A549 (cell line): ENCODE results near the gene SHTN1. TPM values are rescaled to one million over a fixed set of nuclear protein-coding genes. Genes with fewer than 3 reads are reported as not detected.
A peak's percentile ranks its signal among the peaks of the same experiment; 100 is the strongest.

Experiments used
- ATAC-seq, 2 experiments: fragments of 200-7000 bp in 1 of 2; fragments of >200 bp in 1 of 2; cut with Nextera tagmentation in 1 of 2; cut with Tn5 transposase in 1 of 2; 3 replicates each; pipeline versions ENCODE4 v1.8.0 to v1.9.1; 2018 to 2020; ENCODE audit warnings: mild to moderate bottlenecking in 1 of 2, moderate library complexity in 1 of 2
- CTCF ChIA-PET: fragments of 300-600 bp; sonication (Branson Sonifier 250); formaldehyde crosslinking; extraction: SDS; loops from one replicate; lab custom pipeline; 2021; ENCODE audit warnings: antibody characterized with exemption, inconsistent platforms; lab: Yijun Ruan, JAX
- POLR2A ChIA-PET: fragments of 350-600 bp; formaldehyde crosslinking; extraction: SDS; loops from one replicate; lab custom pipeline; 2021; ENCODE audit warnings: antibody characterized with exemption, inconsistent platforms; lab: Yijun Ruan, JAX
- DNase-seq, 2 experiments: peaks; one replicate each; pipeline versions ENCODE4 v3.0.0 to v3.0.0-alpha.2; 2011 to 2016; ENCODE audit warnings: low read depth in 1 of 2, low spot score in 1 of 2
- FAIRE-seq: peaks from 2 replicates; lab custom pipeline; 2011; peaks lifted over from hg19 to GRCh38; lab: Jason Lieb, UNC
- H3K27ac ChIP-seq, 2 experiments: fragments of >200 bp; sonication (Bioruptor Twin); formaldehyde crosslinking; 3 replicates each; pipeline ENCODE4 v1.5.1; 2016 to 2017
- H3K4me1 ChIP-seq: fragments of >200 bp; sonication (Bioruptor Twin); formaldehyde crosslinking; 3 replicates; pipeline ENCODE4 v1.6.1; 2016
- H3K4me2 ChIP-seq: fragments of >200 bp; sonication (Bioruptor Twin); formaldehyde crosslinking; 3 replicates; pipeline ENCODE4 v1.6.1; 2016
- H3K4me3 ChIP-seq: fragments of >200 bp; sonication (Bioruptor Twin); formaldehyde crosslinking; 3 replicates; pipeline ENCODE4 v1.5.1; 2016
- H3K9me3 ChIP-seq: fragments of >200 bp; sonication (Bioruptor Twin); formaldehyde crosslinking; 3 replicates; pipeline ENCODE4 v1.6.1; 2016
- BHLHE40 ChIP-seq: IDR thresholded peaks from 2 replicates; pipeline ENCODE4 v1.6.1; 2012; ENCODE audit warnings: low read depth, low read length, inconsistent platforms
- CEBPB ChIP-seq, 2 experiments: fragments of >200 bp in 1 of 2; sonication (Bioruptor Twin) in 1 of 2; formaldehyde crosslinking in 1 of 2; IDR thresholded peaks; 2 replicates each; pipeline ENCODE4 v1.6.1; 2012 to 2016
- CHD2 ChIP-seq: fragments of 150-350 bp; IDR thresholded peaks from 2 replicates; pipeline ENCODE4 v1.6.1; 2014; ENCODE audit warnings: low read length; ENCODE audit not compliant: partially characterized antibody
- CHD4 ChIP-seq: fragments of 200-600 bp; sonication (generic); IDR thresholded peaks from 2 replicates; pipeline ENCODE4 v1.6.1; 2016; ENCODE audit warnings: antibody characterized with exemption, mild to moderate bottlenecking, borderline replicate concordance
- EP300 ChIP-seq, 2 experiments: fragments of >200 bp; sonication (Bioruptor Twin); formaldehyde crosslinking; IDR thresholded peaks; 2 replicates in 1 of 2; 3 replicates in 1 of 2; pipeline ENCODE4 v1.6.1; 2016 to 2017
- FOSL2 ChIP-seq, 2 experiments: fragments of 450-650 bp in 1 of 2; fragments of >200 bp in 1 of 2; sonication (Bioruptor Twin) in 1 of 2; formaldehyde crosslinking; IDR thresholded peaks; 2 replicates each; pipeline versions ENCODE4 v1.5.0 to v1.6.1; 2016 to 2020; ENCODE audit warnings: mild to moderate bottlenecking in 1 of 2, moderate library complexity in 1 of 2
- GATA3 ChIP-seq: IDR thresholded peaks from 2 replicates; pipeline ENCODE4 v1.6.1; 2012; ENCODE audit warnings: borderline replicate concordance
- JUN ChIP-seq, 2 experiments: fragments of >200 bp; sonication (Bioruptor Twin); formaldehyde crosslinking; IDR thresholded peaks; 2 replicates in 1 of 2; 3 replicates in 1 of 2; pipeline ENCODE4 v1.6.1; 2016 to 2017
- JUNB ChIP-seq: fragments of >200 bp; sonication (Bioruptor Twin); formaldehyde crosslinking; IDR thresholded peaks from 2 replicates; pipeline ENCODE4 v1.6.1; 2016
- MAZ ChIP-seq: fragments of 150-350 bp; IDR thresholded peaks from 2 replicates; pipeline ENCODE4 v1.6.1; 2014; ENCODE audit warnings: antibody characterized with exemption, low read depth, low read length, borderline replicate concordance
- POLR2A ChIP-seq: IDR thresholded peaks from 2 replicates; pipeline ENCODE4 v1.6.1; 2012; ENCODE audit warnings: mild to moderate bottlenecking, low read length
- RAD21 ChIP-seq, 2 experiments: fragments of >200 bp in 1 of 2; sonication (Bioruptor Twin) in 1 of 2; formaldehyde crosslinking in 1 of 2; IDR thresholded peaks in 1 of 2; conservative IDR thresholded peaks in 1 of 2; 2 replicates in 1 of 2; 3 replicates in 1 of 2; pipeline ENCODE4 v1.6.1; 2012 to 2018; ENCODE audit warnings: inconsistent platforms in 1 of 2
- RNF2 ChIP-seq: fragments of 200-600 bp; sonication (generic); IDR thresholded peaks from 2 replicates; pipeline ENCODE4 v1.6.1; 2016; ENCODE audit warnings: low read depth, mild to moderate bottlenecking, antibody characterized with exemption, moderate library complexity, borderline replicate concordance
- TFCP2L1 ChIP-seq: fragments of 250-450 bp; sonication (Bioruptor Pico); IDR thresholded peaks from 2 replicates; pipeline ENCODE4 v1.5.0; 2021; ENCODE audit warnings: mild to moderate bottlenecking
- TP53 ChIP-seq: fragments of 250-450 bp; sonication (Bioruptor Pico); IDR thresholded peaks from 2 replicates; pipeline ENCODE4 v1.5.0; 2021; ENCODE audit warnings: mild to moderate bottlenecking, moderate library complexity
- ZC3H11A ChIP-seq: fragments of 450-650 bp; IDR thresholded peaks from 2 replicates; pipeline ENCODE4 v1.6.1; 2014; ENCODE audit warnings: antibody characterized with exemption, mild to moderate bottlenecking
- ZNF302 ChIP-seq: fragments of 250-450 bp; sonication (Bioruptor Pico); IDR thresholded peaks from 2 replicates; pipeline ENCODE4 v1.9.0; 2021; ENCODE audit warnings: inconsistent platforms, mild to moderate bottlenecking, moderate library complexity
- WGBS: methylation state at CpG from one replicate; pipeline ENCODE4 v1.1.6; 2017; ENCODE audit errors: missing lambda C conversion rate; 5-methylcytosine and 5-hydroxymethylcytosine counted together
- polyA plus RNA-seq, 4 experiments: library from polyadenylated mRNA; depleted of rRNA in 3 of 4; stranded (reverse); fragments of >200 nt; fragmentation: RNase III in 1 of 4; extraction: RNeasy Plus Mini Kit Qiagen cat#74134 plus additional on column Dnase treatment in 1 of 4; gene quantifications; 2 replicates in 3 of 4; 3 replicates in 1 of 4; pipeline ENCODE4 v1.2.3, GENCODE V29; 2011 to 2017
- TF ChIP-seq, protein P1 (sequence below): IDR thresholded peaks from 2 replicates; pipeline ENCODE4 v1.6.1; 2012; ENCODE audit warnings: low read depth, borderline replicate concordance
- TF ChIP-seq, protein P2 (sequence below): fragments of 250-450 bp; sonication (Bioruptor Pico); IDR thresholded peaks from 2 replicates; pipeline ENCODE4 v1.5.0; 2021; ENCODE audit warnings: mild to moderate bottlenecking, moderate library complexity, borderline replicate concordance
- TF ChIP-seq, protein P3 (sequence below): IDR thresholded peaks from 2 replicates; pipeline ENCODE4 v1.6.1; 2012

The SHTN1 gene
- polyA plus RNA-seq, 2 of the 4 experiments (the other 2 are of a cell fraction): 21.7 to 63.1 TPM

DNA sequence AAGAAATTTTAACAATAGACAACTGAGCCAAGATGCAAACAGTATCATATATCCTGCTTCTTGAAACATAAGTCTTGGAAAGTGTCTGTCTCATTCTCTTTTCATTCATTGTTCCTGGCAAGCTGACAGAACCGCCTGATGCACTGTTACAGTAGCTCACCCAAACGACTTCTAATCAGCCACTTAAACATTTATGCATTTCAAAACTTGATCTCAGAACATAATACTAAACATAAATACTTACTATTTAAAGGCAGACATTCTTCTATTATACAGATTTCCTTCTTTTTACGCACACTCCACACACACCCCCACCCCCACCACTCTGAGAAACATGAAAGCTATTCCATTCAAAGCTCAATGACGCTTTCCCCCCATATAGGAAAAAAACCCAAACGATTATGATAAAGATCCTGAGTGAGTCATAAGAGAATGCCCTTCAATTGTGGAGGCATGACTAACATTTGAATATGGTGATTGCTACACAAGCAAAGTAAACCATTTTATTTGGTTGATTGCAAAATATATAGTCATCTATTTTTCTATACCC, 30.5 kb downstream of the SHTN1 start:
- POLR2A ChIA-PET: interaction anchor here (0.7 to 1.0 kb wide), 2 partner anchors 27 to 30 kb away, joined by 3 to 4 read pairs; no protein-coding TSS in a partner anchor
- Histone ChIP-seq H3K9me3 (no peaks in the 10 kb centered on the region), H3K4me2 (peak overlapping the region; percentile 52), H3K4me3 (no peak overlapping the region), H3K4me1 (peaks cover 23% of the 10 kb centered on the region), H3K27ac (peak overlapping the region in 1 of 2 experiments; percentile 36; a peak in 3 of 6 replicates)
- CTCF ChIA-PET: interaction anchor here (0.6 to 0.8 kb wide), 2 partner anchors 18 to 103 kb away, joined by 3 to 4 read pairs; no protein-coding TSS in a partner anchor
- FAIRE-seq: peak; percentile 39
- peak; percentile 45 to 49 for DNase-seq
- WGBS: 19% methylated on average over 5 of the region's 5 CpGs
- peak; percentile 75 to 86; a peak in 5 of 6 replicates for ATAC-seq
- peak; percentile 61 to 83; a peak in 3 of 4 replicates for TF ChIP-seq CEBPB (IDR thresholded peaks at IDR 0.05)
- TF ChIP-seq, protein P1, sequence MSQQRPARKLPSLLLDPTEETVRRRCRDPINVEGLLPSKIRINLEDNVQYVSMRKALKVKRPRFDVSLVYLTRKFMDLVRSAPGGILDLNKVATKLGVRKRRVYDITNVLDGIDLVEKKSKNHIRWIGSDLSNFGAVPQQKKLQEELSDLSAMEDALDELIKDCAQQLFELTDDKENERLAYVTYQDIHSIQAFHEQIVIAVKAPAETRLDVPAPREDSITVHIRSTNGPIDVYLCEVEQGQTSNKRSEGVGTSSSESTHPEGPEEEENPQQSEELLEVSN: no peak
- TF ChIP-seq, protein P2, sequence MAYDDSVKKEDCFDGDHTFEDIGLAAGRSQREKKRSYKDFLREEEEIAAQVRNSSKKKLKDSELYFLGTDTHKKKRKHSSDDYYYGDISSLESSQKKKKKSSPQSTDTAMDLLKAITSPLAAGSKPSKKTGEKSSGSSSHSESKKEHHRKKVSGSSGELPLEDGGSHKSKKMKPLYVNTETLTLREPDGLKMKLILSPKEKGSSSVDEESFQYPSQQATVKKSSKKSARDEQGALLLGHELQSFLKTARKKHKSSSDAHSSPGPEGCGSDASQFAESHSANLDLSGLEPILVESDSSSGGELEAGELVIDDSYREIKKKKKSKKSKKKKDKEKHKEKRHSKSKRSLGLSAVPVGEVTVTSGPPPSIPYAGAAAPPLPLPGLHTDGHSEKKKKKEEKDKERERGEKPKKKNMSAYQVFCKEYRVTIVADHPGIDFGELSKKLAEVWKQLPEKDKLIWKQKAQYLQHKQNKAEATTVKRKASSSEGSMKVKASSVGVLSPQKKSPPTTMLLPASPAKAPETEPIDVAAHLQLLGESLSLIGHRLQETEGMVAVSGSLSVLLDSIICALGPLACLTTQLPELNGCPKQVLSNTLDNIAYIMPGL (CRISPR knock-in tag): no peak
- peak; percentile 59; the same call in 1 of the 2 replicates for TF ChIP-seq GATA3
- peak in 1 of 2 experiments; percentile 14; a peak in 1 of 5 replicates for TF ChIP-seq JUN (IDR thresholded peaks at IDR 0.05)
- TF ChIP-seq JUNB: no peak; the same call in 1 of the 2 replicates
- TF ChIP-seq POLR2A: no peak
- TF ChIP-seq ZNF302 (CRISPR knock-in tag): no peak
- no peak for TF ChIP-seq FOSL2 (IDR thresholded peaks at IDR 0.05)
- peak; percentile 87 for TF ChIP-seq FOSL2 (CRISPR knock-in tag; IDR thresholded peaks at IDR 0.05)

DNA sequence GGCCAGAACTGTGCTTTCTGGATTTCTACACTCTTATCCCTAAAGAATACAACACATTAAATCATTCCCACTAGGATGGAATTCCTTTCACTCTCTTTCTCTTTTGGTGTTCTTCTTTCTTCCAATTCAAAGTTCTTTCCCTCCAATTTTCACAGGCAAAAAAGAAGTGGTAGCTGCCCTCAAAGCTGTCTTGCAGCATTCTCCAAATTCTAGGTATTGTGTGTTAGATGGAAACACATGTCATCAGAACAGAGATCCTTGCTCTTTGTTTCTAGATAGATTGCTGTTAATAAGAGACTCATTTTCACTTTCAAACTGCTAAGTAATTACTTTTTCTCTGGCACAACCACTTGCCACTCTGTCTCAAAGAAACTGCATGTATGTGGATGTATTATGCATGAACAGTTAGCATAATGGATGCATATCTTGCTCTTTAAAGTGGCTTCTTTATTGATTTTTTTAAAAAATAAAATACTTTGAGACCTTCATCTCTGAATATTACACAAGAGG, 31.0 kb downstream of the SHTN1 start:
- Histone ChIP-seq H3K4me1 (peaks cover 23% of the 10 kb centered on the region), H3K4me3 (no peak overlapping the region), H3K27ac (peak overlapping the region in 1 of 2 experiments; percentile 38; a peak in 3 of 6 replicates), H3K9me3 (no peaks in the 10 kb centered on the region), H3K4me2 (peak overlapping the region; percentile 52)
- no peak for FAIRE-seq
- ChIA-PET POLR2A (interaction anchor here (1.0 kb wide), 1 partner anchor 27 kb away, joined by 4 read pairs; no protein-coding TSS in a partner anchor), CTCF (interaction anchor here (0.8 kb wide), 1 partner anchor 17 kb away, joined by 3 read pairs; no protein-coding TSS in a partner anchor)
- no peak for DNase-seq
- TF ChIP-seq ZNF302 (CRISPR knock-in tag): no peak
- no peak for TF ChIP-seq BHLHE40
- TF ChIP-seq, protein P1: no peak
- no peak for TF ChIP-seq CHD4
- no peak for TF ChIP-seq TP53 (CRISPR knock-in tag)
- no peak for TF ChIP-seq MAZ
- TF ChIP-seq CHD2: no peak
- no peak for TF ChIP-seq RNF2
- no peak for TF ChIP-seq TFCP2L1 (CRISPR knock-in tag)
- TF ChIP-seq ZC3H11A: no peak
- no peak for TF ChIP-seq RAD21 (conservative IDR thresholded peaks at IDR 0.05 in 1 of 2, IDR thresholded peaks at IDR 0.05 in 1 of 2)
- TF ChIP-seq EP300 (IDR thresholded peaks at IDR 0.05): no peak
- TF ChIP-seq FOSL2 (IDR thresholded peaks at IDR 0.05): no peak
- TF ChIP-seq FOSL2 (CRISPR knock-in tag; IDR thresholded peaks at IDR 0.05): no peak
- TF ChIP-seq, protein P3, sequence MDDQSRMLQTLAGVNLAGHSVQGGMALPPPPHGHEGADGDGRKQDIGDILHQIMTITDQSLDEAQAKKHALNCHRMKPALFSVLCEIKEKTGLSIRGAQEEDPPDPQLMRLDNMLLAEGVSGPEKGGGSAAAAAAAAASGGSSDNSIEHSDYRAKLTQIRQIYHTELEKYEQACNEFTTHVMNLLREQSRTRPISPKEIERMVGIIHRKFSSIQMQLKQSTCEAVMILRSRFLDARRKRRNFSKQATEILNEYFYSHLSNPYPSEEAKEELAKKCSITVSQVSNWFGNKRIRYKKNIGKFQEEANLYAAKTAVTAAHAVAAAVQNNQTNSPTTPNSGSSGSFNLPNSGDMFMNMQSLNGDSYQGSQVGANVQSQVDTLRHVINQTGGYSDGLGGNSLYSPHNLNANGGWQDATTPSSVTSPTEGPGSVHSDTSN: no peak
- no peak; a peak in 1 of 6 replicates for ATAC-seq
